ENCODE results near the gene NFRKB. TPM values are rescaled to one million over a fixed set of nuclear protein-coding genes. Genes with fewer than 3 reads are reported as not detected.
"Not testable (repeated sequence)": the region's sequence is repeated elsewhere in the genome, so short reads cannot be mapped to it uniquely, and the experiment has no call there.

The NFRKB gene
- total RNA-seq, 4 donors from 2014 or later = 24.5 to 35.0 (median 27.2) TPM

GRCh38 chr11:129871914-129872313 lies 23.5 kb downstream of the NFRKB start:
- TF ChIP-seq CTCF (IDR thresholded peaks at IDR 0.05) = no peak
- no peak for DNase-seq (ENCODE audit: low spot score)
- ATAC-seq (ENCODE audit: low FRiP score) = no peak

GRCh38 chr11:129868626-129869025 lies 26.8 kb downstream of the NFRKB start:
- DNase-seq (ENCODE audit: low spot score); ATAC-seq (ENCODE audit: low FRiP score): not testable (repeated sequence)

- TF ChIP-seq CTCF (IDR thresholded peaks at IDR 0.05) = no peak
- ATAC-seq (ENCODE audit: low FRiP score) (no peak), DNase-seq (ENCODE audit: low spot score) (no peak)
Observed at GRCh38 chr11:129866311-129866710, 29.1 kb downstream of the NFRKB start.

GRCh38 chr11:129865701-129866100 lies 29.7 kb downstream of the NFRKB start:
- ATAC-seq (ENCODE audit: low FRiP score) (no peak), DNase-seq (ENCODE audit: low spot score) (no peak)
- TF ChIP-seq CTCF (IDR thresholded peaks at IDR 0.05) = no peak

- no peak for DNase-seq (ENCODE audit: low spot score)
- no peak for TF ChIP-seq CTCF (IDR thresholded peaks at IDR 0.05)
- no peak for ATAC-seq (ENCODE audit: low FRiP score)
Observed at GRCh38 chr11:129864811-129865210, 30.6 kb downstream of the NFRKB start.

GRCh38 chr11:129861702-129862522 lies 33.5 kb downstream of the NFRKB start:
- peak; percentile 41 for DNase-seq (ENCODE audit: low spot score)
- TF ChIP-seq CTCF (IDR thresholded peaks at IDR 0.05) = no peak
- peak; percentile 97 for ATAC-seq (ENCODE audit: low FRiP score)

- ATAC-seq (ENCODE audit: low FRiP score) (no peak), DNase-seq (ENCODE audit: low spot score) (no peak)
- no peak for TF ChIP-seq CTCF (IDR thresholded peaks at IDR 0.05)
Observed at GRCh38 chr11:129856036-129856435, 39.3 kb downstream of the NFRKB start.
